ENCODE data around the gene TSPAN5.

- TF ChIP-seq CTCF (tag by site-specific recombination; IDR thresholded peaks at IDR 0.05) (no peak), ZNF138 (tag by site-specific recombination; IDR thresholded peaks at IDR 0.05; ENCODE audit: borderline replicate concordance) (no peak)
Measured at GRCh38 chr4:98677799-98678198, 19.4 kb upstream of the TSPAN5 start.

Data from HEK293 (cell line).